Measurements from ENCODE around the gene GTF2A1L.

Gene GTF2A1L

GRCh38 chr2:48633143-48633542, 15.5 kb downstream of the GTF2A1L start:
- H3K4me3 ChIP-seq (ENCODE audit: low read depth, low read length) = no peak overlapping the region
- no peak for TF ChIP-seq CTCF (conservative IDR thresholded peaks at IDR 0.05; ENCODE audit: low read depth, low read length)
- DNase-seq (ENCODE audit: low read depth) = no peak

DNA sequence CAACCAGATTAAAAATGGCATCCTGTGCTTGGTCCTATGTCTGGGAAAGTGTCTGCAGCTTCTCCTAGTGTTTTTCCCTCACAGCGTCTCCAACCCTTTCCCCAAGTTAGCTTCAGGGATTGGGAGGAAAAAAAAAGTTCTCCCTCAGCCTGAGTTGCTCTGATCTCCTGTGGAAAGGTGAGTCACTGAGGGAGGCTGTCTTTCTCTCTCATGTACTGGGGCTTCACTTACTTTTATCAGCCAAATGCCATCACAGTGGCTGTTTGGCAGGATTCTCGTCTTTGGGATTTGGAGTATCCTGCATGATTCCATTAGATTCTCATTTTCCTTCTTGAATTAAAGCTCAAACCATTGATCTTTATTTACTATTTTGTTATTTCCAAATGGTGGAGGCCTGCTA, 18.1 kb downstream of the GTF2A1L start:
- no peak overlapping the region for H3K4me3 ChIP-seq (ENCODE audit: low read depth, low read length)
- TF ChIP-seq CTCF (conservative IDR thresholded peaks at IDR 0.05; ENCODE audit: low read depth, low read length) = no peak
- DNase-seq (ENCODE audit: low read depth) = no peak

GRCh38 chr2:48638261-48638660, 20.6 kb downstream of the GTF2A1L start:
- no peak for DNase-seq (ENCODE audit: low read depth)
- no peak overlapping the region for H3K4me3 ChIP-seq (ENCODE audit: low read depth, low read length)
- no peak for TF ChIP-seq CTCF (conservative IDR thresholded peaks at IDR 0.05; ENCODE audit: low read depth, low read length)

DNA sequence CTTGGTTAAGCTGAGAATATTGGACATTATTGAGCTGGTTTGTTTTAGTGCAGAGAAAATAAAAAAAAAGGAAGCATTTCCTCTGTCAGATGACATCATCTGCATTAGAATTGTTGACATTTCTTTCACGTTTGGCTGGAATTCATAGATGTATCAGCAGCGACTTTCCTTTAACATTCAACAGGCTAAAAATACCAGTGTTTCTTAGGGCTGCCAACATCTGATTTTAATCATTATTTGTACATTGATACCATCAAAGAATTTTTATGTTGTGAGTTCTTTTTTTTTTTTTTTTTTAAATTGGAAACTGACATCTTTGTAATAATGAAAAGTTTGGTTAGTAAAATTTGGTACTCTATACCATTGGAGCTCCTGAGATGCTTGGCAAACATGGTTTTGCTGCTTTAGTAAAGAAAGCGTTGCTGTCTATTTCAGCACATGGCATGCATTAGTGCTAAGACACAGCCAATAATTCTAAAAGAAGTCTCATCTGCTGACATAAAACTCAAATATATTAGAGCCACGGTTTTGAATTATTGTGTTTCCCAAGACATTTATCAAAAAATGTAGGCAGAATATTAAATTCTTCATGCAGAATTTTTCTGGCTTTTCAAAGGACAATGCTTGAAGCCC, 33.6 kb downstream of the GTF2A1L start:
- TF ChIP-seq CTCF (conservative IDR thresholded peaks at IDR 0.05; ENCODE audit: low read depth, low read length) = no peak
- no peak overlapping the region for H3K4me3 ChIP-seq (ENCODE audit: low read depth, low read length)
- DNase-seq (ENCODE audit: low read depth) = peak; percentile 55

DNA sequence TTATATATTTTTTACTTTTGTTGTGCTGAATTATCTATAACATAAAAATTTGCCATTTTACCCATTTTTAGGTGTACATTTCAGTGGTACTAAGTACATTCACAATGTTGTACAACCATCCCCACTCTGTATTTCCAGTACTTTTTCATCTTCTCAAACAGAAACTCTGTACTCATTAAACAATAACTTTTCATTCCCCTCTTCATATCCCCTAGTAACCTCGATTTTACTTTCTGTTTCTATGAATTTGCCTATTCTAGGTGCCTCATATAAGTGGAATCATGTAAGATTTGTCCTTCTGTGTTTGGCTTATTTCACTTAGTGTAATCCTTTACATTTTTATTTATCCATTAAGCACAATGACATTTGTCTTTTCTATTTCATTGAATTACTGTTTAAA, 51.3 kb downstream of the GTF2A1L start:
- TF ChIP-seq CTCF (conservative IDR thresholded peaks at IDR 0.05; ENCODE audit: low read depth, low read length) = no peak
- H3K4me3 ChIP-seq (ENCODE audit: low read depth, low read length) = no peak overlapping the region
- no peak for DNase-seq (ENCODE audit: low read depth)

DNA sequence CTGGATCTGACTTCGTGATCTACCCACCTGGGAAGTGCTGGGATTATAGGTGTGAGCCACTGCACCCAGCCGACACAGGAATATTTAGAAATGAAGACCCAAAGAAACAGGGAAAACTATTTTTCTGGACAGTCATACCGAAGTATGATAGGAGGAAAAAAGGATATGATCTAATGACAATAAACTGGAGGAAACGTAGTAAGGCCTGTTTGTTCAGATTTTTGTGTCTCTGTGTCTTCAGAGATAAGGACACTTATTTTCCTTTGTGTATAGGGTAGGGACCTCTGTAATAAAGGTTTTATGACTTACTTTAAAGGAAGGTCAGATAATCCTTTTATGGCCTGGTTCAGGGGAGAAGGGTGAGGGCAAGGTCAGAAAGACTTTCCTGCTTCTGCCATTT, 55.9 kb downstream of the GTF2A1L start:
- H3K4me3 ChIP-seq (ENCODE audit: low read depth, low read length) = no peak overlapping the region

More for the DNA sequence above, 55.9 kb downstream of the GTF2A1L start:
- no peak for DNase-seq (ENCODE audit: low read depth)
- no peak for TF ChIP-seq CTCF (conservative IDR thresholded peaks at IDR 0.05; ENCODE audit: low read depth, low read length)
